Retinal pigment epithelial cell (primary cell): ENCODE measurements around the gene PDYN.
"Not testable (repeated sequence)": the region's sequence is repeated elsewhere in the genome, so short reads cannot be mapped to it uniquely, and the experiment has no call there.

ENCODE experiments used
- DNase-seq: peaks from one replicate; pipeline ENCODE4 v3.0.0-alpha.2; 2010; ENCODE audit warnings: low read depth
- H3K4me3 ChIP-seq: 2 replicates; pipeline ENCODE4 v1.5.1; 2011; ENCODE audit warnings: mild to moderate bottlenecking, low read length, control low read depth, moderate library complexity
- CTCF ChIP-seq: conservative IDR thresholded peaks from 2 replicates; pipeline ENCODE4 v1.5.1; 2011; ENCODE audit warnings: low read depth, low read length, control low read depth, inconsistent platforms

The PDYN gene

GRCh38 chr20:1993986-1994385 is at the start of gene PDYN:
Gene PDYN (minus strand): TSS chr20:1994058. CDS start chr20:1983084, 10,974 bp downstream.
- no peak for TF ChIP-seq CTCF
- no peak within 1 kb of the TSS for H3K4me3 ChIP-seq
- DNase-seq = no peak

- H3K4me3 ChIP-seq = no peak overlapping the region
- TF ChIP-seq CTCF = no peak
- DNase-seq = peak; percentile 12
Measured at GRCh38 chr20:2042400-2042799, 48.5 kb upstream of the PDYN start.

- H3K4me3 ChIP-seq = no peak overlapping the region
- DNase-seq = no peak
- no peak for TF ChIP-seq CTCF
Measured at GRCh38 chr20:2038161-2038560, 44.3 kb upstream of the PDYN start.

DNA sequence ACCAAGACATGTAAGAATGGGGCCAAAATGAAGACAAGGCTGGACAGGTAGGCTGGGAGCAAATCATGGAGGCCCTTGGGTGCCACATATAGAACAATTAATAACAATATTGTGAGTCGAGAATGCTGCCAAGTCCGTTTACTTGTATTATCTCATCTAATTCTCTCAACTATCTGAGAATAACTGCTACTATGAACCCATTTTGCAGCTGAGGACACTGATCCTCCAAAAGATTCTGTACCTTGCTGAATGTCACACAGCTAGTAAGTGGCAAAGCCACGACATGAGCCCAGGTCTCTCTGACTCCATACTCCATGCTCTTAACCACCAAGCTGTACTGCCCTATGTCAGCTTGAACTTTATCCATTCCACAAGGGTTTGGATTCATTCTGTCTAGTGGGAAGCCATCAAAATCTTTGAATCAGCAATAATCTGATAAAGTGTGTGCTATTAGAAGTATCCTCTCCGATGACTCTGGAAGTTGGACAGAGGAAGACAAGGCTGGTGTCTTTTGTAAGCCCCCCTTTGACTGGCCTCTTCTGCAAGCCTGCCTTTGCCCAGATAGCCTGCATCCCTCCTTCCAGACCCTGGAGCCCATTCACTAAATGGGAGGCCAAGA is 43.5 kb upstream of the PDYN start:
- no peak for DNase-seq
- H3K4me3 ChIP-seq = no peak overlapping the region
- TF ChIP-seq CTCF = no peak

- DNase-seq = not testable (repeated sequence)
Measured at GRCh38 chr20:2036357-2036756, 42.5 kb upstream of the PDYN start.

GRCh38 chr20:2032168-2032567 is 38.3 kb upstream of the PDYN start:
- peak; percentile 2 for DNase-seq
- TF ChIP-seq CTCF = no peak
- H3K4me3 ChIP-seq = no peak overlapping the region

More at GRCh38 chr20:2036357-2036756, 42.5 kb upstream of the PDYN start:
- H3K4me3 ChIP-seq = not testable (repeated sequence)

DNA sequence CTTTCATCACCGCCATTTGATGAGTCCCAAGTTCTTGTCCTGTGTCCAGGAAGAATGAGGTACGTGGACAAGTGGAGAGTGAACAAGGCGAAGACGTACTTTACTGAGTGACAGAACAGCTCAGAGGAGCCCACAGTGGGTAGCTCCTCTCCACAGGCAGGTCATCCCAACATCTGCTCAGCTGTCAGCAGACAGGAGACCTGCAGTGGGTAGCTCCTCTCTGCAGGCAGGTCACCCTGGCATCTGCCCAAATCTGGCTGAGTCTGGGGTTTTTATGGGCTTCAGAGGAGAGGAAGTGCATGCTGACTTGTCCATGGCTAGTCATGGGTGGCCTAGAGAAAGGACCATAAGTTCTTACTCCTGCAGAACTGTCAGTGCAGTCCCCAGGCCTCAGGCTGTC is 32.7 kb upstream of the PDYN start:
- H3K4me3 ChIP-seq = no peak overlapping the region
- no peak for TF ChIP-seq CTCF
- no peak for DNase-seq

DNA sequence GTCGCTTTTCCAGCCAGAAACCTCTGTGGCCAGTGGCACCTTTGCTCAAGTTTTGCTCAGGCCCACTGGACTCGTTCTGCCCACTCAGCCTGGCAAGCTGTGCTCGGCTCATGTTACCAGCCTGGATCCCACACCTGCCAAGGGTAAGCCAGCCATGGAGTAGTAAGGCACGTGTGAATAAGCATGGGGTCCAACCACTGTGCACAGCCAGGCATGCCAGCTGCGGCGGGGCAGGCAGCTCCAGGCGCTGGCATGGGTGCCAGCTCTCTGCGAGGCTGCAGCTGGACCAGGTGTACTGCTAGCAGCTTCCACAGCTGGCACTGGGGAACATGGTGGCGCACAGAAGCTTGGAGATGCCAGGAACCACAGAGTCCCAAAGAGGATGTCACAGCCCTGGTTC is 32.1 kb upstream of the PDYN start:
- no peak for TF ChIP-seq CTCF
- DNase-seq = no peak
- H3K4me3 ChIP-seq = no peak overlapping the region
